NCI-H187 treated with DMSO at 0.1 percent for 48 hours (cell line): ENCODE measurements around the gene CDRT4.

Experiments
- DNase-seq: peaks from one replicate; lab custom pipeline; 2025; lab: John Stamatoyannopoulos, UW

CDRT4 gene

GRCh38 chr17:15431766-15432165 is 35.7 kb downstream of the CDRT4 start:
- DNase-seq: no peak

DNA sequence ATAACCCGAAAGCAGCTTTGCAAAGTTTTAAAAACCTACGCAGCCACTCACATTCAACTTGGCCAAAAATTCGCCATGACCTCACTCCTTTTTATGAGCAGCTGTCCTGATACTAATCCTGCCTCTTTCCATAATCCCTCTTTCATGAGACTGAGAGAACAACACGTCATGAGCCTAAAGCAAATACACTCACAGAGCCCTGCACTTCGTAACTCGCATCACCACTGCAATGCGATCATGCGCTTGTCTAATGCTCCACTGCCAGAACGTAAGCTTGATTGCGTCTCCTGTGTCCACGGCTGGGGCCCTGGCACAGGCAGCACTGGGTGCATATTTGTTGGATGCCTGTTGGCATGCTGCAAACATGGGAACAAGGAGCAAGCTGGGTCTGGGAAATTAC is 36.2 kb downstream of the CDRT4 start:
- DNase-seq: no peak

DNA sequence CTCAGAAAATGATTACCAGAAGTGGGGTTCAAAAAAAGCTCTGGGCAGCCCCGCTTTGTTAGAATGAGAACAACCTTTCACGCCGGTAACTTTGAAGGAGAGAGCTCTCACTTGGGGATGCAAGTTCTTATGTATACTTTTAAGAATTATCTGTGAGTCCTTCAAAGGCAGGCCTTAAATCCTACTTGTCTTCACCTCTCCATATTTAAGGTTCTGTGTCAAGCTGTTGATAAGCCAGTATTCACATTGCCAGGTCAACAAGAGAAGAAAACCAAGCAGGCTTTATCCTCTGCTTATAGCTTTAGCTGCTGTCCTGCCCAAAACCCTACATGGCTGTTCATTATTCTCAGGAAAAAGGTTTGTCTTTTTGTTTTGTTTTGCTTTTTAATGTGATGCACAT is 42.9 kb downstream of the CDRT4 start:
- no peak for DNase-seq

DNA sequence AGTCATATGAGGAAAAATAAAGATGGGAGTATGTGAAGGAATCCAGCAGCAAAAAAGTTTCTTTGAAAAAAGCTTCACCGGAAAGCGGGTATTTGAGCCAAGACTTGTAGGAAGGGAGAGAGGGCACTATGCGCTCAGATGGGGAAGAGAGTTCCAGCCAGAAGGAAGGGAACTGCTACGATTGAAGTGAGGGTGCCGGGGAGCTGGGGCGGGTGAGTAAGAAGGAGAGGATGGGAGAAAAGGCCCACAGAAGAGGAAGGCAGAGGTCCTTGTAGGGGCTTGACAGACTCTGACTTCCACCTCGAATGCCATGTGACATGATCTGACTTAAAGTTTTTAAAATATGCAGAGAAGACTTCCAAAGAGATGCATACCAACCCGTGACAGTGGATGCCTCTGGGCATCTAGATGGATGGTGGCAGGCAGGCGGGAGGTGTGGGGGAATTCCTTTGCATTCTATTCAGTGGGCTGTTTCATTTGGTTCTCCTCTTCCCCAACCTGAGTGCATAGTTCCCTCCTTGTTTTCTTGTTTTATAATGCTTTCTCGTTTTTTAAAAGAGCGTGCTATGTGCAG is 44.9 kb downstream of the CDRT4 start:
- DNase-seq: no peak

DNA sequence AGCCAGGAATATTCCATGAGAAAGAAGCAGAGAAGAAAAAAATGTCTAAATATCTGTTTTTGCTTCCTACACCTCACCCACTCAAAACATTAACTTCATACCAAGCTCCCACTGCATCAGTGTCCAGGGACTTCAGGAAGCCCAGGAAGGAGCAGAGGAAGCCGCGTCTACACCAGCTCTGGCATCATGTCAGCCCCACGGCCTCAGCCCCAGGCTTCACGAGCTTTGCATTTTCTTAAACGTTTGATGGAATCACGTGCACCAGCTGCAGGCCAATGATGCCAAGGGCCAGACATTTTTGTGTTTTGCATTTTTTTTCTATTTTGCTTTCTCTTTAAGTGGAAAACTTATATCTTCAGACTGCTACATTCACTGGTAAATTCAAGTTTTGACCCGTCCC is 48.6 kb downstream of the CDRT4 start:
- no peak for DNase-seq

GRCh38 chr17:15414532-15415306 is 52.7 kb downstream of the CDRT4 start:
- DNase-seq: no peak

GRCh38 chr17:15413101-15413771 is 54.2 kb downstream of the CDRT4 start:
- DNase-seq: no peak

- DNase-seq: no peak
These were observed 54.8 kb downstream of the CDRT4 start for GRCh38 chr17:15412606-15413005.

DNA sequence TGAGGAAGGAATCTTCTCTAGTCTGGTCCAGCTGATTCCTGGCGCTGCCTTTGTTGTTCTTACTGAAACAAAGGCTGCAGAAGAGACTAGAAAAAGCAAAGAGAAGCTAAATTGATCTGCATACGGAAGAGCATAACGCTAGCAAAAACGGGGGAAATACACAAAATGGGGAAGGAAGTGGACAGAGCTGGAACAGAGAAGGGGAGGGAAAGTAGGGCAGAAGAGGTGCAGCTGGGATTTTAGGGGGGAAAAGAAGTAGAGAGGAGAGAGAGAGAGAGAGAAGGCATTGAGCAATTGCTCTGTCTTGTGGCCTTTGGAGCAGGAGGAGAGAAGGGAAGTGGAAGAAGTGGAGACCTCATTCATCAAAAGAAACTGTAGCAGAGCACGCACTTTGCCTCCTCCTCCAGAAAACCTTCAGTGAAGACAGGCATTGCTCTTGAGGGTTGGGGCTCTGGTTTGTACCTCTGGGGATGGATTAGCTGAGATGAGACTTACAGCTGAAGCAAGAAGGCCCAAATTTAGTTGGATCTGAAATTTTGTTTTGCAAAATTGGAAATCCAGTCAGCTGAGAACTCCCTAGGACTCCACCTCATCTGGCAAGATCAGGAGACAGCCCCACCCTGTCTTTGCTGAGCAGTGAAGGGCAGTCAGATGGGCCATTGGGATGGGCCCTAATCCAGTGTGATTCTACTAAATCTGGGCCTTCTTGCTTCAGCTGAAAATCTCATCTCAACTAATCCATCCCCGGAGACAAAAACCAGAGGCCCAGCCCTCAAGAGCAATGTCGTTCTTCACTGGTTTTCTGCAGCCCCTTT is 55.8 kb downstream of the CDRT4 start:
- no peak for DNase-seq

DNA sequence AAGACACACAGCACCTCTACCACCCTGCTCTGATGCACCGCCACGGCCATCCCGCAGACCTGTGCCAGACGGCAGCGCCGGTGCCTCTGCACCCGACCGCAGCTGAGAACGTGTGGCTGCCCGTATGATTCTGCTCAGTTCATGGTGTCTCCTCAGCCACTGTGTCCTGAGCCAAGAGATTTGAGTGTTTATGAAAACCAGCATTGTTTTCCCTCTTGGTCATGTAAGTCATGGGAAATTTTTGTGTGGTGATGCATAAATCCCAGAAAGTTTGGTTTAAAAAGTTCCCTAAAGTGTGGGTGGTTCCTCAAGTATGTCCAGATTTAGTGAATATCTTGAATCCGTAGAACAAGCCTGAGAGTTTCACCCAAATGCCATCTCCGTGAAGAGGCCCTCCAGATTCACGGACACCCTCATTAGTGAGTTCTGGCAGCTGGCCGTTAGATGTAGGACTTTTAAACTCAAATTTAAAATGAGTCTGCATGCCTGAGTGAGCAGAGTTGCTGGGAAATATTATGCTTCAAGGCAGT is 57.6 kb downstream of the CDRT4 start:
- DNase-seq: no peak

DNA sequence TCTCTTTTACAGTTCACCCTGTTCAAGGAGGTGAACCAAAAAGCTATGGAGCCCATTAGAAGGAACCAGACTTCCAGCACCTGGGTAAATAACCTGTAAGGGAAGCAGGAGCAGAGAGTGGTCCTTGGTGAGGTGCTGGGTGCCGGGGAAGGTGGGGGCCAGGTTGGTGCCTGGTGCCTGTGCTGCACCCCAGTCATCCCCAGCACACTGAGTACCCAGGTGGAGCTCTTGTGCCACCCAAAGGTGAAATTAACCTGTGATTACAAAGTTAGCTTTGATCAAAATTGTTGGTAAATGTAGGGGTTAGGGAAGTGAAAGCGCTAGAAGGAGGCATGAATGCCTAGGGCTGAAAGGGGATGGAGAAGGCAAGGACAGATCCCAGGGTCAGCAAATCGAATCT is 58.6 kb downstream of the CDRT4 start:
- DNase-seq: no peak

DNA sequence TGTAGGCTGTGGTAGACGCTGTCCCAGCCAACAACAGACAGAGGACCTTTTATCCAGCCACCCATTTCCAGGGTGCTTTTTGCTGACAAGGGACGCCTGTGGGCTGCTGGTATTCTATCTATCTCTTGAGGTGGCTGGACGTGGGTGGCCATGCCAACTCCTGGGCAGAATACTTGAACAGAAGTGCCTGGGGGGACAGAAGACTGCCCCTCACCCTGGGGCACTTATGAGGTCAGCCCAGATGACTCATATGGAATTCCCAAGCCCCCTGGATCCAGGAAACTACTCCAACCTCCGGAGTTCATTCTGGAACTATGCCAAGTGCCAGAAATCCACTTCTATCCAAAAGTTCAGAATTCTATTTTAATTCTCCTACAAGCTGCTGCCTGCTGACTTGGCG is 61.3 kb downstream of the CDRT4 start:
- DNase-seq: no peak

GRCh38 chr17:15405058-15405415 is 62.4 kb downstream of the CDRT4 start:
- no peak for DNase-seq

DNA sequence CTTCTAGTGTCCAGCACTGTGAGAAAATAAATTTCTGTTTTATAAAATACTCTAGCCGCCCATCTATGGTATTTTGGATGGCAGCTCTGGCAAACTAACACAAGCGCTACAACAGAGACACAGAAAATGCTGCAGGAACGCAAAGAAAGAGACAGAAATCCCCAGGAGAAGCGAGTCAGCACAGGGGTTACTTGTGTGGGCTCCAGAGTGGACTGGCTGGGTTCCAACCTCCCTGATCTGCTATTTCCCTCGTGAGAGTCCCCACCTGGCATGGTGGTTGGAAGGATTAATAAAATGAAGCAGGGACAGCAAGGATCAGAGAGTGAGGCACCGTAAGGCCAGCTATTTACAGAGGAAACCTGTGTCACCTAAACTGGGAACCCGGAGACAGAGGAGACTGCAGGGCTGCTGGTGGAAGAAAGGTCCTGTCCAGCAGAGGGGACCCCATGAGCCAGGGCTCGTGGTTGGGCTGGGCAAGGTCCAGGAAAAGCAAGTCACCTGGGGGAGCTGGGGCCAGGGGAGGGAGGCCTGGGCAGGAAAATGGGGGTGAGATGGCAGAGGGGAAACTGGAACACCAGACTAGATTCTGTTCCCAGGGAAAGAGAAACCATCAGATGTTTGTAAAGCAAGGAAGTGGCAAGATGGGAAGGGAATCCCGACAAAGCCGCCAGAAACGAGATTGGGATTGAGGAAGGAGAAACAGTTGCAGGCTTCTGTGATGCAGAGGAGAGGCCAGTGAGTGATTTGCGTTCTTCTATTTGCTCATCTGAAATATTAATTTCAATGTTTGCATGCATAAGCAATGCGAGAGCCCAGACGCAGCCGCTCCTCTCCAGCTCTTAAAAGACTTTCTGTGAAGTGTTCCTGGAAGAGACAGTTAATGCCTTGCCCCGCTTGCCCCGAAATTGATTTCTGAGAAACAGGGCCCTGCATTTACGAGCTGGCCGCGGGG is 63.0 kb downstream of the CDRT4 start:
- no peak for DNase-seq

- no peak for DNase-seq
These were observed 64.0 kb downstream of the CDRT4 start for GRCh38 chr17:15403276-15403939.

DNA sequence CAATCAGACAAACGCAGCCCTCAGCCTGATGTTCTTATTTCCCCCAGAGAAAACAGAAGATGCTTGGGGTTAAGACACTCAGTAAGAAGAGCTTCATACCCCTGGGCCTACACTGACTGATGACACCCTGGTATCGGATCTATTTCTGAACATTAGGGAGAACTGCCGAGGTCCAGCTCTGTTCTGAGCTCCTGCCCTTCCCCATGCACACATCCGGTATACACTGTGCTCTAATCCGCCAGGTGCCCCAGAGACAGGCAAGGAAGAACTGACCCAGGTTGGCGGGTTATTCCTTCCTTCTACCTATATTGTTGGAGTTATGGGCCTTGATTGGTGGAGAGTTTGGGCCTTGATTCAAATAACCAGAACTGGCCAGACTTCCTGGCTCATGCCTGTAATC is 68.0 kb downstream of the CDRT4 start:
- no peak for DNase-seq

DNA sequence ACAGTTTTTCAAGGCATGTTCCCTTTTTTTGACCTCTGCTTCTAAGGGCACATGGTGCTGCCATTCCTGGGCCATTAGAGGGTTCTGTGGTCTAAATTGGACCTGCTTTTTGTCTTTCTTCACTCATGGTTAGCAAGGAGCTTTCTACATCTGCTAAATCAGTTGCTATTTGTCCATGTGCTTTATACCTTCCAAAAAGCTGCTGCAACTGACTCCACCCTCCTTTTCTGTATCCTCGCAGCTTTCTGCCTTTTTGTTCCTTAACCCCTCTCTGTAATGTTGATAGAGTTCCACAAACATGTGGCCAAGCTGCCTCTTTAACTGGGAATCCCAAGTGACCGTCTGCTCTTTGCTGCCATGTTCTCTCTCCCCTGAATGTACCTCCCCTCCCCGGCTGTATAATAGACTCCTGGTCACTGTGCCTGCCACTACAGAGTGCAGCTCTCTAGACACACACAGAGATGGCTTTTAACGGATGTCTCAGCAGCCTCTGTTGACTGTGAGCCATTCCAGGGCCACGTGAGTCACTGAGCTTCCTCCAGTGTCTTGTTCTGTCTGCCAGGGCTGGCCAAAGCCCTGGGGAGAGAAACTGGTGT is 68.6 kb downstream of the CDRT4 start:
- DNase-seq: no peak

DNA sequence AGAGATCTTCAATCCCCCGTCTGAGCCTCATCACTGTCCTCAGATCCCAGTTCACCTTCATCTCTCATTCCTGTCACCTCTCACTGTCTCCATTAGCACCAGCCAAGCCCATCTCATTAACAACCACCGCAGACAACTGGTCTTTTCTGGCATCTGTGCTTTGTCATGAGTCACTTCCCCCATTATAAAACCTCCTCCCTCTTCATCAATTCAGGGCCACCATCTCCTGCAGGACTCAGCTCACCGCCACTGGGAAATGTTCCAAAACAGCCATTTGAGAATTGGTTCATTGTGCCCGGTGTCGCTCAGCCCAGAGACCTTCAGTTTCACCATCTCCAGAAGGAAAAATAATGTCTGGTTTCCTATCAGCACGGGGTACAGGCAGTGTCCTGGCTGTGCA is 69.1 kb downstream of the CDRT4 start:
- no peak for DNase-seq

- no peak for DNase-seq
These were observed 69.8 kb downstream of the CDRT4 start for GRCh38 chr17:15397620-15398019.

DNA sequence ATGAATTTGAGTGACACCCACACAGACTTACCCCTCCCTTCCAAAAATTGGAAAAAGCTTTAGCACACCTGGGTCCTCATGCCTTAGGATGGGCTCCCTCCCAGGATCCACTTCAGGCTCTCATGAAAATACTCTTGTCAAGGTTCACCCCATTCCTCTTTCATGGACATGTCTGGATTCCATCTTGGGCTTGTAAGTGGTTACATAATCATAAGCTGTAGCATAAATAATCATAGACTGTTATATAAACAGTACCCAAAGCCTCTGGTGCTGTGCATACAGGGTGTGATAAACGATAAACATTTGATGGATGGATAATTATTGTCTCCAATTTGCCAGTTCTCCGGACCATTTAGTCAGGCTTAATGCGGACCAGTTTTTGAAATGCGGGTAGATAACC is 72.3 kb downstream of the CDRT4 start:
- no peak for DNase-seq
